HL-60 (cell line): ENCODE data around the gene WDCP.

Experiments used
- DNase-seq, 2 experiments: peaks; one replicate each; pipeline ENCODE4 v3.0.0-alpha.2; 2010 to 2020; ENCODE audit warnings: low read depth in 1 of 2, low spot score in 1 of 2
- H3K27ac ChIP-seq: fragments of 250-450 bp; sonication (Bioruptor Pico); replicated peaks from 2 replicates; pipeline ENCODE4 v1.5.1; 2020; ENCODE audit warnings: mild to moderate bottlenecking, moderate library complexity
- H3K27me3 ChIP-seq: fragments of 250-450 bp; sonication (Bioruptor Pico); 2 replicates; pipeline ENCODE4 v1.5.1; 2021; ENCODE audit warnings: mild to moderate bottlenecking, moderate library complexity; ENCODE audit not compliant: insufficient read depth, poor library complexity, severe bottlenecking
- H3K4me3 ChIP-seq: replicated peaks from 2 replicates; pipeline ENCODE4 v1.5.1; 2011; ENCODE audit warnings: mild to moderate bottlenecking, control low read depth, low read length; ENCODE audit not compliant: insufficient read depth
- GABPA ChIP-seq: IDR thresholded peaks from 2 replicates; pipeline ENCODE4 v1.6.1; 2012; ENCODE audit warnings: low read depth
- POLR2AphosphoS5 ChIP-seq: IDR thresholded peaks from 2 replicates; pipeline ENCODE4 v1.6.1; 2012; ENCODE audit warnings: low read depth
- REST ChIP-seq: IDR thresholded peaks from 2 replicates; pipeline ENCODE4 v1.6.1; 2012; ENCODE audit warnings: low read depth; ENCODE audit not compliant: insufficient replicate concordance
- SPI1 ChIP-seq: IDR thresholded peaks from 2 replicates; pipeline ENCODE4 v1.6.1; 2012; ENCODE audit warnings: low read depth, mild to moderate bottlenecking, borderline replicate concordance
- TF ChIP-seq, protein P1 (sequence below): IDR thresholded peaks from one replicate; pipeline ENCODE4 v1.5.1; 2011; ENCODE audit warnings: low read length, control low read depth, inconsistent platforms; ENCODE audit not compliant: insufficient read depth

Gene WDCP

GRCh38 chr2:24009367-24009679 is 37.9 kb downstream of the WDCP start:
- H3K27ac ChIP-seq = no peak overlapping the region
- no peak overlapping the region for H3K4me3 ChIP-seq
- no peak for TF ChIP-seq GABPA
- TF ChIP-seq, protein P1, sequence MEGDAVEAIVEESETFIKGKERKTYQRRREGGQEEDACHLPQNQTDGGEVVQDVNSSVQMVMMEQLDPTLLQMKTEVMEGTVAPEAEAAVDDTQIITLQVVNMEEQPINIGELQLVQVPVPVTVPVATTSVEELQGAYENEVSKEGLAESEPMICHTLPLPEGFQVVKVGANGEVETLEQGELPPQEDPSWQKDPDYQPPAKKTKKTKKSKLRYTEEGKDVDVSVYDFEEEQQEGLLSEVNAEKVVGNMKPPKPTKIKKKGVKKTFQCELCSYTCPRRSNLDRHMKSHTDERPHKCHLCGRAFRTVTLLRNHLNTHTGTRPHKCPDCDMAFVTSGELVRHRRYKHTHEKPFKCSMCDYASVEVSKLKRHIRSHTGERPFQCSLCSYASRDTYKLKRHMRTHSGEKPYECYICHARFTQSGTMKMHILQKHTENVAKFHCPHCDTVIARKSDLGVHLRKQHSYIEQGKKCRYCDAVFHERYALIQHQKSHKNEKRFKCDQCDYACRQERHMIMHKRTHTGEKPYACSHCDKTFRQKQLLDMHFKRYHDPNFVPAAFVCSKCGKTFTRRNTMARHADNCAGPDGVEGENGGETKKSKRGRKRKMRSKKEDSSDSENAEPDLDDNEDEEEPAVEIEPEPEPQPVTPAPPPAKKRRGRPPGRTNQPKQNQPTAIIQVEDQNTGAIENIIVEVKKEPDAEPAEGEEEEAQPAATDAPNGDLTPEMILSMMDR = no peak
- TF ChIP-seq POLR2AphosphoS5 = no peak
- TF ChIP-seq SPI1 = no peak
- TF ChIP-seq REST = no peak
- H3K27me3 ChIP-seq = peaks cover 35% of the 10 kb centered on the region
- DNase-seq = no peak

DNA sequence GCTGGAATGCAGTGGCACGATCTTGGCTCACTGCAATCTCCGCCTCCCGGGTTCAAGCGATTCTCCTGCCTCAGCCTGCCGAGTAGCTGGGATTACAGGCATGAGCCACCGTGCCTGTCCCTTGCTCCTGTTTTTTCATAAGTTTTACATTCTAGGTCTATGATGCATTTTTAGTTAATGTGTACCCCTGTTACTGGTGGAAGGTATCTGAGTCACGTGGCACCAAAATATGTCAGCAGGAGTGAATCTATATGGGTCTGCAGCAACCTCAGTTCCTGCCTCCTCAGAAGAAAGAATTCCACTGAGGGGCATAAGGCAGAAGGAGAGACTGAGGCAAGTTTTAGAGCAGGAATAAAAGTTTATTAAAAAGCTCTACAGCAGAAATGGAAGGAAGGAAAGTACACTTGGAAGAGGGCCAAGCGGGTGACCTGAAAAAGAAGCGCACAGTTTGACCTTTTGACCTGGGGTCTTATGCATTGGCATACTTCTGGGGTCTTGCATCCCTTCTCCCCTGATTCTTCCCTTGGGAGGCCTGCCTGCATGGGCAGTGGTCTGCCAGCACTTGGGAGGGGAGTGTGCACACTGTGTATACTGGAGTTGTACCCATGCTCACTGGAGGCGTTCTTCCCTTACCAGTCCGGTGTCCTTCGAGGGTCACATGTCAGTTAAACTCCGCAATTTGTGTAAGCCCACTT is 38.4 kb downstream of the WDCP start:
- no peak overlapping the region for H3K4me3 ChIP-seq
- peaks cover 35% of the 10 kb centered on the region for H3K27me3 ChIP-seq
- TF ChIP-seq POLR2AphosphoS5 = no peak
- TF ChIP-seq, protein P1 = no peak
- TF ChIP-seq REST = no peak
- TF ChIP-seq SPI1 = no peak
- TF ChIP-seq GABPA = no peak
- DNase-seq = no peak
- no peak overlapping the region for H3K27ac ChIP-seq

DNA sequence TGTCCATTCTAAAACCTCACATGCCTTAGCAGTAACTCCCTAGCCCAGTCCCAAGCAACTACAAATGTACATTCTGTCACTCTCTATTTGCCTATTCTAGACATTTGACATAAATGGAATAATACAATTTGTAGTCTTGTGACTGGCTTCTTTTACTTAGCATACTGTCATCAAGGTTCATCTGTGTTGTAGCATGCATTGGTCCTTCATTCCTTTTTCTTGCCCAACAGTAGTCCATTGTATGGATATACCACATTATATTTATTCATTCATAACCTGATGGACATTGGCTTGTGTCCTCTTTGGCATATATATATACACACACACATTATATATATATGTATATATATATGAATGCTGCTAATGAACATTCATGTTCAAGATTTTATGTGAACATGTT is 39.5 kb downstream of the WDCP start:
- peaks cover 28% of the 10 kb centered on the region for H3K27me3 ChIP-seq
- DNase-seq = no peak

More for the DNA sequence above, 39.5 kb downstream of the WDCP start:
- H3K27ac ChIP-seq = no peak overlapping the region
- H3K4me3 ChIP-seq = no peak overlapping the region
- TF ChIP-seq GABPA = no peak
- TF ChIP-seq SPI1 = no peak
- TF ChIP-seq REST = no peak
- TF ChIP-seq, protein P1 = no peak
- TF ChIP-seq POLR2AphosphoS5 = no peak
